Measurements from ENCODE around the gene SWT1. TPM values are rescaled to one million over a fixed set of nuclear protein-coding genes. Genes with fewer than 3 reads are reported as not detected.
"Not testable (repeated sequence)": the region's sequence is repeated elsewhere in the genome, so short reads cannot be mapped to it uniquely, and the experiment has no call there.

The SWT1 gene
- total RNA-seq, 6 experiments from 2014 or later = 2.0 to 3.9 (median 2.4) TPM

DNA sequence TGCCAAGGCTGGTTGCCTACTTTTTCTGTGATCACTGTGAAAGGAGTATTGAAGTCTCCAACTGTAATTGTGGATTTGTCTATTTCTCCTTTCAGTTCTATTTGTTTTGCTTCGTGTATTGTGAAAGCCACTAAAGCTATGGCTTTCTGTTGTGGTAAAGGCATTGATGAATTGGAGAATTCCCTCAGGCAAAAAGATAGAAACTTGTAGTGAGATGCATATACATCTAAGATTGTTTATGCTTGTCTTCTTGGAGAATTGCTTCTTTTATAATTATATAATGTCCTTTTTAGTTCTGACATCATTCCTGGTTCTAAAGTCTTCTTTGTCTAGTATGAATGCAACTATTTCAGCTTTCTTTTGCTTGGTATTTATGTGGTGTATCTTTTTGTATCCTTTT is 36.8 kb downstream of the SWT1 start:
- intact Hi-C loops (cut with DNase I) = no loop called here
- no peaks in the 10 kb centered on the region for H3K36me3 ChIP-seq
- H3K4me1 ChIP-seq = no peaks in the 10 kb centered on the region
- H3K9me3 ChIP-seq = no peaks in the 10 kb centered on the region
- no peak overlapping the region for H3K4me3 ChIP-seq
- no peaks in the 10 kb centered on the region for H3K27me3 ChIP-seq
- no peak overlapping the region for H3K27ac ChIP-seq
- no peak for ATAC-seq
- no peak for DNase-seq
- WGBS (ENCODE audit: insufficient coverage, low coverage, low lambda C conversion rate, missing lambda C conversion rate) = 64% methylated on average over 1 of the region's 1 CpG
- TF ChIP-seq, protein P1, sequence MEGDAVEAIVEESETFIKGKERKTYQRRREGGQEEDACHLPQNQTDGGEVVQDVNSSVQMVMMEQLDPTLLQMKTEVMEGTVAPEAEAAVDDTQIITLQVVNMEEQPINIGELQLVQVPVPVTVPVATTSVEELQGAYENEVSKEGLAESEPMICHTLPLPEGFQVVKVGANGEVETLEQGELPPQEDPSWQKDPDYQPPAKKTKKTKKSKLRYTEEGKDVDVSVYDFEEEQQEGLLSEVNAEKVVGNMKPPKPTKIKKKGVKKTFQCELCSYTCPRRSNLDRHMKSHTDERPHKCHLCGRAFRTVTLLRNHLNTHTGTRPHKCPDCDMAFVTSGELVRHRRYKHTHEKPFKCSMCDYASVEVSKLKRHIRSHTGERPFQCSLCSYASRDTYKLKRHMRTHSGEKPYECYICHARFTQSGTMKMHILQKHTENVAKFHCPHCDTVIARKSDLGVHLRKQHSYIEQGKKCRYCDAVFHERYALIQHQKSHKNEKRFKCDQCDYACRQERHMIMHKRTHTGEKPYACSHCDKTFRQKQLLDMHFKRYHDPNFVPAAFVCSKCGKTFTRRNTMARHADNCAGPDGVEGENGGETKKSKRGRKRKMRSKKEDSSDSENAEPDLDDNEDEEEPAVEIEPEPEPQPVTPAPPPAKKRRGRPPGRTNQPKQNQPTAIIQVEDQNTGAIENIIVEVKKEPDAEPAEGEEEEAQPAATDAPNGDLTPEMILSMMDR (IDR thresholded peaks at IDR 0.05) = no peak
- no peak for TF ChIP-seq POLR2A (IDR thresholded peaks at IDR 0.05)

DNA sequence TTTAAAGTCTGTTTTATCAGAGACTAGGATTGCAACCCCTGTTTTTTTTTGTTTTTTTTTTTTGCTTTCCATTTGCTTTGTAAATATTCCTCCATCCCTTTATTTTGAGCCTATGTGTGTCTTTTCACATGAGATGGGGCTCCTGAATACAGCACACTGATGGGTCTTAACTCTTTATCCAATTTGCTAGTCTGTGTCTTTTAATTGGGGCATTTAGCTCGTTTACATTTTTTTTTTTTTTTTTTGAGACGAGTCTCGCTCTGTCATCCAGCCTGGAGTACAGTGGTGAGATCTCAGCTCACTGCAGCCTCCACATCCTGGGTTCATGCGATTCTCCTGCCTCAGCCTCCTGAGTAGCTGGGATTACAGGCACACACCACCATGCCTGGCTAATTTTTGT is 41.7 kb downstream of the SWT1 start:
- DNase-seq; H3K4me3 ChIP-seq; H3K4me1 ChIP-seq; H3K27ac ChIP-seq; H3K36me3 ChIP-seq; intact Hi-C loops (cut with DNase I); ATAC-seq; H3K9me3 ChIP-seq; H3K27me3 ChIP-seq: not testable (repeated sequence)
- WGBS (ENCODE audit: insufficient coverage, low coverage, low lambda C conversion rate, missing lambda C conversion rate) = 95% methylated on average over 2 of the region's 4 CpGs

DNA sequence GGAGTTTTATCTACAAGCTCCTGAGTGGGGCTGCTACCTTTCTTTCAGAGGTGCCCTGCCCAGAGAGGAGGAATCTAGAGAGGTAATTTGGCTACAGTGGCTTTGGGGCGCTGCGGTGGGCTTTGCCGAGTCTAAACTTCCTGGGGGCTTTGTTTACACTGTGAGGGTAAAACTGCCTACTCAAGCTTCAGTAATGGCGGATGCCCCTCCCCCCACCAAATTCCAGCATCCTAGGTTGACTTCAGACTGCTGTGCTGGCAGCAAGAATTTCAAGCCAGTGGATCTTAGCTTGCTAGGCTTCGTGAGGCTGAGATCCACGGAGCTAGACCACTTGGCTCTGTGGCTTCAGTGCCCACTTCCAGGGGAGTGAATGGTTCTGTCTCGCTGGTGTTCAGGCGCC is 43.9 kb downstream of the SWT1 start:
- intact Hi-C loops (cut with DNase I) = no loop called here
- no peaks in the 10 kb centered on the region for H3K36me3 ChIP-seq
- H3K27me3 ChIP-seq = no peaks in the 10 kb centered on the region
- H3K4me1 ChIP-seq = no peaks in the 10 kb centered on the region
- 97% methylated on average over 6 of the region's 8 CpGs for WGBS (ENCODE audit: insufficient coverage, low coverage, low lambda C conversion rate, missing lambda C conversion rate)
- ATAC-seq = no peak
- no peak for TF ChIP-seq POLR2A (IDR thresholded peaks at IDR 0.05)
- H3K9me3 ChIP-seq = no peaks in the 10 kb centered on the region
- no peak overlapping the region for H3K27ac ChIP-seq
- no peak overlapping the region for H3K4me3 ChIP-seq
- DNase-seq = no peak

DNA sequence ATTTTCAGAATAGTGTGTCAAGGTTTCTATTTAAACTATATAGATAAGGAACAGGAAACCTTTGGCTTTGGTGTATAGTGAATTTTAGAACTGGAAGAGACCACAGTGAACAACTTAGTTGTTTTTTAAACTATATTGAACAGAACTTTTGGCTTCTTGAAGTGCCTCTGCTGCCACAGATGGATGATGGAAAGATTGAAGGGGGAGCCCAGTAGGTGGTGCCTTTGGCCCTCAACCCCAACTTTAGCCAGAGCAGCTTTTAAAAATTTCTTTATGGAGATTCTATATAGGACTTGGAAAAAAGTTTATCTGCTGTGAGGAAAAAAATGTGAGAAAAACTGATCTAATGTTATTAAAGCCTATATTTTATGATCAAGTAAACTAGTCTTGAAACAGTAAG is 50.2 kb downstream of the SWT1 start:
- Histone ChIP-seq H3K4me1 (no peaks in the 10 kb centered on the region), H3K36me3 (no peaks in the 10 kb centered on the region), H3K27me3 (no peaks in the 10 kb centered on the region), H3K4me3 (no peak overlapping the region), H3K27ac (no peak overlapping the region), H3K9me3 (no peaks in the 10 kb centered on the region)
- no peak for DNase-seq
- ATAC-seq = no peak
- TF ChIP-seq POLR2A (IDR thresholded peaks at IDR 0.05) = no peak
- TF ChIP-seq, protein P1 (IDR thresholded peaks at IDR 0.05) = no peak
- intact Hi-C loops (cut with DNase I) = no loop called here

DNA sequence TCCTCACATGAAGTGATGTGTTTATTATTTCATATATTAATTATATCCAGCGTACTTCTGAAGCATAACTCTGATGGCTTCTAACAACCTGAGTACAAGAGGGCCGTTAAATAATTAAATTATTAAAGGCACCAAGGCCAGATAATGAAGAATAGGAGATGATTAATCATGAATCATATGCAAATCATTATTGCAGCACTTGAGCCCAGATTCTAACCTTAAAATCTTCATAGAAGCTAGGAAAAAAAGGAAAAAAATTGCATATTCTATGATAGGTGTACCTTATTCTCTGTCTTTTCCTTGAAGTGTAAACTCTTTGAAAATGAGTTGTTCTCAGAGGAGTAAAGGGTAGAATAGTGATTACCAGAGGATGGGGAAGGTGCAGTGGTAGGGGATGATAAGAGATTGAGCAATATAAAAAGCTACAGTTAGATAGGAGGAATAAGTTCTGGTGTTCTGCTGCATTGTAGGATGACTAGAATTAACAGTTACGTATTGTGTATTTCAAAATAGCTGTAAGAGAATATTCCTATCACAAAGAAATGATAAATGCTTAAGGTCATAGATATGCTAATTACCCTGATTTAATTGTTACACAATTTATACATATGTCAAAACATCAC is 51.1 kb downstream of the SWT1 start:
- intact Hi-C loops (cut with DNase I) = no loop called here
- DNase-seq (no peak), ATAC-seq (no peak)
- Histone ChIP-seq H3K36me3 (no peaks in the 10 kb centered on the region), H3K27me3 (no peaks in the 10 kb centered on the region), H3K27ac (no peak overlapping the region), H3K4me1 (no peaks in the 10 kb centered on the region), H3K9me3 (no peaks in the 10 kb centered on the region), H3K4me3 (no peak overlapping the region)
- TF ChIP-seq POLR2A (IDR thresholded peaks at IDR 0.05) = no peak
- TF ChIP-seq, protein P1 (IDR thresholded peaks at IDR 0.05) = no peak
- WGBS (ENCODE audit: insufficient coverage, low coverage, low lambda C conversion rate, missing lambda C conversion rate) = 91% methylated on average over 3 of the region's 3 CpGs
